Measurements from ENCODE around the gene PPIE. TPM values are rescaled to one million over a fixed set of nuclear protein-coding genes. Genes with fewer than 3 reads are reported as not detected.
"Not testable (repeated sequence)": the region's sequence is repeated elsewhere in the genome, so short reads cannot be mapped to it uniquely, and the experiment has no call there.

The PPIE gene
- total RNA-seq, 4 donors from 2014 or later: 38.5 to 45.1 (median 42.0) TPM

DNA sequence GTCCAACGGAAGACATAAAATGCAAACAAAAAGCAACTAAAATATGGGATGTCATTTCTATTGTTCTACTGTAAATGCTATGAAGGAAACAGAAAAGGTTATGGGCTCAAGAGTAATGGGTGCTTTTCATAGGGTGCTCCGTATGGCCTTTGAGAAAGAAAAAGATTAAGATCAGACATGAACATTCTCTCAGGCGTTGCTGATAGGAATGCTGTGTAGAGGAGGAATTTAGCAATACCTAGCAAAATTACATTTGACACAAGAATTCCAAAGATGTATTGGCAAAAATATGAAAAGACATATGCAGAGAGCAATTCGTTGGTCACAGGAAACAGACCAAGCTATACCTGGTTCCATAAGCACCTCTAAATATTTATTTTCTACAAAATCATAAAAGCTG lies 38.2 kb downstream of the PPIE start:
- 73 to 80% methylated on average over 4 of the region's 4 CpGs for WGBS, 2 donors (ENCODE audit: low coverage in 1 of 2)
- no peaks in the 10 kb centered on the region for H3K9me3 ChIP-seq
- no peak for ATAC-seq
- no peak overlapping the region for H3K27ac ChIP-seq
- H3K27me3 ChIP-seq: peaks cover 10% of the 10 kb centered on the region
- no peaks in the 10 kb centered on the region for H3K4me1 ChIP-seq
- H3K36me3 ChIP-seq: no peaks in the 10 kb centered on the region
- no peak overlapping the region for H3K4me3 ChIP-seq
- TF ChIP-seq, protein P1, sequence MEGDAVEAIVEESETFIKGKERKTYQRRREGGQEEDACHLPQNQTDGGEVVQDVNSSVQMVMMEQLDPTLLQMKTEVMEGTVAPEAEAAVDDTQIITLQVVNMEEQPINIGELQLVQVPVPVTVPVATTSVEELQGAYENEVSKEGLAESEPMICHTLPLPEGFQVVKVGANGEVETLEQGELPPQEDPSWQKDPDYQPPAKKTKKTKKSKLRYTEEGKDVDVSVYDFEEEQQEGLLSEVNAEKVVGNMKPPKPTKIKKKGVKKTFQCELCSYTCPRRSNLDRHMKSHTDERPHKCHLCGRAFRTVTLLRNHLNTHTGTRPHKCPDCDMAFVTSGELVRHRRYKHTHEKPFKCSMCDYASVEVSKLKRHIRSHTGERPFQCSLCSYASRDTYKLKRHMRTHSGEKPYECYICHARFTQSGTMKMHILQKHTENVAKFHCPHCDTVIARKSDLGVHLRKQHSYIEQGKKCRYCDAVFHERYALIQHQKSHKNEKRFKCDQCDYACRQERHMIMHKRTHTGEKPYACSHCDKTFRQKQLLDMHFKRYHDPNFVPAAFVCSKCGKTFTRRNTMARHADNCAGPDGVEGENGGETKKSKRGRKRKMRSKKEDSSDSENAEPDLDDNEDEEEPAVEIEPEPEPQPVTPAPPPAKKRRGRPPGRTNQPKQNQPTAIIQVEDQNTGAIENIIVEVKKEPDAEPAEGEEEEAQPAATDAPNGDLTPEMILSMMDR (IDR thresholded peaks at IDR 0.05): no peak
- no peak for TF ChIP-seq EP300 (IDR thresholded peaks at IDR 0.05)
- TF ChIP-seq POLR2A (IDR thresholded peaks at IDR 0.05): no peak
- TF ChIP-seq POLR2AphosphoS5 (IDR thresholded peaks at IDR 0.05): no peak

DNA sequence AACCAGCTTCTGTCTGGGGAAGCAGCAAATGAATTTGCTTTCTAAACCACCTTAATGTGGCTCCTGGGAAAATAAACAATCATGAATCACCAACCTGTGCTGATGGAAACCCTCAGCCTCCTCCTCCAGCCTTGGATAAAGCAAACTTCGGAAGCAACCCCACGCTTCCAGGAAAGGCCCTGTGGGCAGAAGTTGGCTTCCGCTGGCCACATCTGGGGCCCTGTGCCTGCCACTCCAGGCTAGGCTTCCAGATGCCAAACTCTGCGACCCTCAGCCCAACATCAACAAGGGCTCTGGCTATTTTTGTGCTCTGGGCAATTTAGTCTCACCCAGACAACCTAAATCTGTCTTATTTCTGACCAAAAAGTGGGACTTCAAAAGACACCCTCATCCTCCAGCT lies 38.6 kb downstream of the PPIE start:
- Histone ChIP-seq H3K4me3 (no peak overlapping the region), H3K9me3 (no peaks in the 10 kb centered on the region), H3K4me1 (no peaks in the 10 kb centered on the region), H3K27ac (no peak overlapping the region), H3K27me3 (peaks cover 10% of the 10 kb centered on the region), H3K36me3 (no peaks in the 10 kb centered on the region)
- no peak for TF ChIP-seq POLR2AphosphoS5 (IDR thresholded peaks at IDR 0.05)
- TF ChIP-seq POLR2A (IDR thresholded peaks at IDR 0.05): no peak
- TF ChIP-seq EP300 (IDR thresholded peaks at IDR 0.05): no peak
- TF ChIP-seq, protein P1 (IDR thresholded peaks at IDR 0.05): no peak
- WGBS, 2 donors (ENCODE audit: low coverage in 1 of 2): 79 to 100% methylated on average over 2 of the region's 4 CpGs
- no peak for ATAC-seq

DNA sequence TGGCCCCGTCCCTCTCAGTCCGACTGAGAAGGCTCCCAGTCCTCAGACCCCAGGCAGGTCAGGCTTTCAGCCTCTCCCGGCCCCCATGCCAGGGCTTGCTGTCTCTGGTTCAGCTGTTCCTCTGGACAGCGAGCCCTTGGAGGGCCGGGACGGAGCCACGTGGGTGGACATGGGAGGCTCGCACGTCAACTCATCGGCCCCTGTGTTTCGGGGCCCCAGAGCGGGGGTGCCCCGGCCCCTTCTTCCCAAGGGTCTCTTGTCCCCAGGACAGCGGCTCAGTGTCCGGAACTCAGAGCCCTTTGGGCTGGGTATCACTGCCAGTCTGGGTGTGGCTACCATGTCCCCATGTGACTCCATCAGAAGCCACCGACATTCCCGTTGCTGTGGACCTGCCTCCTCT lies 39.2 kb downstream of the PPIE start:
- not testable (repeated sequence) for H3K27ac ChIP-seq, H3K4me1 ChIP-seq, ATAC-seq, H3K27me3 ChIP-seq, H3K36me3 ChIP-seq, H3K9me3 ChIP-seq, H3K4me3 ChIP-seq
- WGBS, 2 donors (ENCODE audit: low coverage in 1 of 2): no CpG with 5 or more reads among the region's 17 CpGs

DNA sequence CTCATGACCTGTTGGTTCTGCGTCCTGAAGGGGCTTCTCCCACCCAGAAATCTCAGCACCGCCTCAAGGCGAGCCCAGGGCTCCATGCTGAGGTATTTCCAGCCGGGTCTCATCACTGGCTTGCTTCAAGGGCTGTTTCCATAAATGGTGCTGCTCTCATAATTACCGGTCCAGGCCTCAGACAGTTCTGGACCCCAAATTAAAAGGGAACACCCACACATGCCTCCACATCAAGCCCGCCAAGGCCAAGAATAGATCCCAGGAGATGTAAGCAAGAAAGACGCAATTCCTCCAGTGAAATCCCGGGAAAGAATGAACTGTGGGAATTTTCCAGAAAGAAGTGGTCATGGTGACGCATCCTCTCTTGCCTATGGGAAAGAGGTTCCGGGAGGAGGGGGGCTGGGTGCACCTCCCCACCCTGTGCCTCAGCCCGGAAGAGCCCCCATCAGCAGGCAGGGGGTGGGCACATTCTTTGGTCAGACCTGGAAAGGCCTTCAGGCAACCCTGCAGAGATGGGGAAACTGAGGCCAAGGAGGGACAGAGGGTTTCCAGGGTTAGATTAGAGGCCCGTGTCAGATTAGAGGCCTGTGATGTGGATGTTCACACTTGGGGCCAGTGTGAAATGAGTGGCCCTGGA lies 39.9 kb downstream of the PPIE start:
- not testable (repeated sequence) for H3K27me3 ChIP-seq, ATAC-seq, H3K9me3 ChIP-seq, H3K36me3 ChIP-seq, H3K4me1 ChIP-seq, H3K27ac ChIP-seq, H3K4me3 ChIP-seq
- 53% methylated on average over 6 of the region's 12 CpGs; no CpG with 5 or more reads in 1 of the 2 donors for WGBS, 2 donors (ENCODE audit: low coverage in 1 of 2)

DNA sequence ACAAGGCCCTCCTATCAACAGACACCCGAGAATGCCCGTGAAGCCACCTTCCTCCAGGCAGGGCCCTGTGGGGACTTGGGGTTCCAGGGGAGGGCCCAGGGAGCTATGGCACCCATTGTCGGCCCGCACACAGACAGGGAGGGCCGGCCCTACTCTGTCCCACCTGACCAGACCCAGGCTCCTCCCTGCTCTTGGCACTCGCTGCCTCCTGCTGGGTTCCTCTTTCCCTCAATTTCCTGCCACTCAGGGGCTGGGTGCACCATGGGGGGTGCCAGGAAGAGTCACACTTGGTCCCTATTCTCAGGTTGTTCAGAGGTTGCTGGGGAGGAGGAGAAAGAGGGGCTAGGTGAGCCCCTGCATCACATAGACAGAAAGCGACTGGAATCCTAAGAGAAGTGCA lies 40.5 kb downstream of the PPIE start:
- no peak for ATAC-seq
- H3K4me1 ChIP-seq: no peaks in the 10 kb centered on the region
- H3K9me3 ChIP-seq: no peaks in the 10 kb centered on the region
- TF ChIP-seq EP300 (IDR thresholded peaks at IDR 0.05): no peak
- TF ChIP-seq, protein P1 (IDR thresholded peaks at IDR 0.05): no peak
- no peak for TF ChIP-seq POLR2A (IDR thresholded peaks at IDR 0.05)
- WGBS, 2 donors (ENCODE audit: low coverage in 1 of 2): no CpG with 5 or more reads among the region's 7 CpGs
- H3K4me3 ChIP-seq: no peak overlapping the region
- H3K27me3 ChIP-seq: peaks cover 10% of the 10 kb centered on the region
- H3K36me3 ChIP-seq: no peaks in the 10 kb centered on the region
- H3K27ac ChIP-seq: no peak overlapping the region

DNA sequence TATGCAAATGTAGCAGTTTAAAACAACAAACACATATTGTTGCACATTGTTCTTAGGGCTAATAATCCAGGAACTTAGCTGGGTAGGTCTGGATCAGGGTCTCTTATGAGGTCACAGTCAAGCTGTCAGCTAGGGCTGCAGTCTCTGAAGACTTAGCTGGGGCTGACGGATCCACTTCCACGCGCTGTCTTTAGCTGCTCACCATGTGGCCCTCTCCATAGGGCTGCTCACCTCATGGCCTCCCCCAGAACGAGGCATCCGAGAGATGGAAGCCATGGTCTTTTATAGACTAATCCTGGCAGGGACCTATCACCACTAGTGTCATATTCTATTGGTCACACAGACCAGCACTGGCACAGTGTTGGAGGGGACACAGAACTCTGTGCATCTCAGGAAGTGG lies 41.1 kb downstream of the PPIE start:
- Histone ChIP-seq H3K4me3 (no peak overlapping the region), H3K9me3 (no peaks in the 10 kb centered on the region), H3K27ac (no peak overlapping the region), H3K36me3 (no peaks in the 10 kb centered on the region), H3K27me3 (peaks cover 10% of the 10 kb centered on the region), H3K4me1 (no peaks in the 10 kb centered on the region)
- ATAC-seq: no peak
- 90% methylated on average over 2 of the region's 5 CpGs; no CpG with 5 or more reads in 1 of the 2 donors for WGBS, 2 donors (ENCODE audit: low coverage in 1 of 2)
- TF ChIP-seq POLR2A (IDR thresholded peaks at IDR 0.05): no peak
- no peak for TF ChIP-seq EP300 (IDR thresholded peaks at IDR 0.05)

Measured in gastroesophageal sphincter (tissue), 4 donors.